ENCODE results near the gene ATP11A. TPM values are rescaled to one million over a fixed set of nuclear protein-coding genes. Genes with fewer than 3 reads are reported as not detected.

ATP11A gene
- total RNA-seq, 1 donor from 2014 or later: 6.1 TPM

GRCh38 chr13:112686364-112686763 is 3.5 kb upstream of the ATP11A start:
- FAIRE-seq: peak; percentile 32
- TF ChIP-seq CTCF (IDR thresholded peaks at IDR 0.05; ENCODE audit: insufficient read depth, low read length, severe bottlenecking): no peak
- no peak for DNase-seq (ENCODE audit: low read depth)

GRCh38 chr13:112686987-112687386 is 2.9 kb upstream of the ATP11A start:
- no peak for DNase-seq (ENCODE audit: low read depth)
- no peaks in the 10 kb centered on the region for H3K27me3 ChIP-seq (ENCODE audit: control insufficient read depth, insufficient read depth, low read length)
- TF ChIP-seq CTCF (IDR thresholded peaks at IDR 0.05; ENCODE audit: insufficient read depth, low read length, severe bottlenecking): no peak
- H3K4me3 ChIP-seq (ENCODE audit: low read depth, low read length): no peak overlapping the region
- H3K36me3 ChIP-seq (ENCODE audit: control insufficient read depth, insufficient read depth, low read length): no peaks in the 10 kb centered on the region
- FAIRE-seq: no peak

More at GRCh38 chr13:112686364-112686763, 3.5 kb upstream of the ATP11A start:
- Histone ChIP-seq H3K36me3 (ENCODE audit: control insufficient read depth, insufficient read depth, low read length) (no peaks in the 10 kb centered on the region), H3K4me3 (ENCODE audit: low read depth, low read length) (no peak overlapping the region), H3K27me3 (ENCODE audit: control insufficient read depth, insufficient read depth, low read length) (no peaks in the 10 kb centered on the region)

- no peak for FAIRE-seq
- DNase-seq (ENCODE audit: low read depth): no peak
- no peak overlapping the region for H3K4me3 ChIP-seq (ENCODE audit: low read depth, low read length)
- no peak for TF ChIP-seq CTCF (IDR thresholded peaks at IDR 0.05; ENCODE audit: insufficient read depth, low read length, severe bottlenecking)
- H3K27me3 ChIP-seq (ENCODE audit: control insufficient read depth, insufficient read depth, low read length): no peaks in the 10 kb centered on the region
- no peaks in the 10 kb centered on the region for H3K36me3 ChIP-seq (ENCODE audit: control insufficient read depth, insufficient read depth, low read length)
Observed at GRCh38 chr13:112687836-112688559, 1.8 kb upstream of the ATP11A start.

GRCh38 chr13:112688560-112689302 is 1.1 kb upstream of the ATP11A start:
- no peak for DNase-seq (ENCODE audit: low read depth)

GRCh38 chr13:112690283-112690929 is 568 bp downstream of the ATP11A start:
- H3K27me3 ChIP-seq (ENCODE audit: control insufficient read depth, insufficient read depth, low read length): no peaks in the 10 kb centered on the region
- DNase-seq (ENCODE audit: low read depth): no peak
- peak overlapping the region; percentile 64 for H3K4me3 ChIP-seq (ENCODE audit: low read depth, low read length)
- no peak for TF ChIP-seq CTCF (IDR thresholded peaks at IDR 0.05; ENCODE audit: insufficient read depth, low read length, severe bottlenecking)
- no peak for FAIRE-seq
- H3K36me3 ChIP-seq (ENCODE audit: control insufficient read depth, insufficient read depth, low read length): no peaks in the 10 kb centered on the region

More at GRCh38 chr13:112688560-112689302, 1.1 kb upstream of the ATP11A start:
- H3K4me3 ChIP-seq (ENCODE audit: low read depth, low read length): peak overlapping the region; percentile 64
- H3K36me3 ChIP-seq (ENCODE audit: control insufficient read depth, insufficient read depth, low read length): no peaks in the 10 kb centered on the region
- TF ChIP-seq CTCF (IDR thresholded peaks at IDR 0.05; ENCODE audit: insufficient read depth, low read length, severe bottlenecking): no peak
- no peak for FAIRE-seq
- H3K27me3 ChIP-seq (ENCODE audit: control insufficient read depth, insufficient read depth, low read length): no peaks in the 10 kb centered on the region
